Measurements from ENCODE around the gene UBL4B.

GRCh38 chr1:110151175-110151669, 39.0 kb downstream of the UBL4B start:
- TF ChIP-seq, protein P1, sequence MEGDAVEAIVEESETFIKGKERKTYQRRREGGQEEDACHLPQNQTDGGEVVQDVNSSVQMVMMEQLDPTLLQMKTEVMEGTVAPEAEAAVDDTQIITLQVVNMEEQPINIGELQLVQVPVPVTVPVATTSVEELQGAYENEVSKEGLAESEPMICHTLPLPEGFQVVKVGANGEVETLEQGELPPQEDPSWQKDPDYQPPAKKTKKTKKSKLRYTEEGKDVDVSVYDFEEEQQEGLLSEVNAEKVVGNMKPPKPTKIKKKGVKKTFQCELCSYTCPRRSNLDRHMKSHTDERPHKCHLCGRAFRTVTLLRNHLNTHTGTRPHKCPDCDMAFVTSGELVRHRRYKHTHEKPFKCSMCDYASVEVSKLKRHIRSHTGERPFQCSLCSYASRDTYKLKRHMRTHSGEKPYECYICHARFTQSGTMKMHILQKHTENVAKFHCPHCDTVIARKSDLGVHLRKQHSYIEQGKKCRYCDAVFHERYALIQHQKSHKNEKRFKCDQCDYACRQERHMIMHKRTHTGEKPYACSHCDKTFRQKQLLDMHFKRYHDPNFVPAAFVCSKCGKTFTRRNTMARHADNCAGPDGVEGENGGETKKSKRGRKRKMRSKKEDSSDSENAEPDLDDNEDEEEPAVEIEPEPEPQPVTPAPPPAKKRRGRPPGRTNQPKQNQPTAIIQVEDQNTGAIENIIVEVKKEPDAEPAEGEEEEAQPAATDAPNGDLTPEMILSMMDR (IDR thresholded peaks at IDR 0.05 in 8 of 11, conservative IDR thresholded peaks at IDR 0.05 in 3 of 11), result no peak
- TF ChIP-seq POLR2AphosphoS5 (IDR thresholded peaks at IDR 0.05) (no peak), POLR2A (IDR thresholded peaks at IDR 0.05) (no peak)

Data from spleen (tissue), 7 donors.